Dermis microvascular lymphatic vessel endothelial cell (primary cell): ENCODE measurements around the gene STAG1. TPM values are rescaled to one million over a fixed set of nuclear protein-coding genes. Genes with fewer than 3 reads are reported as not detected.
"Not testable (repeated sequence)": the region's sequence is repeated elsewhere in the genome, so short reads cannot be mapped to it uniquely, and the experiment has no call there.

ENCODE experiments used
- DNase-seq, 2 donors: peaks; one replicate each; pipeline versions ENCODE4 v3.0.0 to v3.0.0-alpha.2; 2010; ENCODE audit warnings: low read depth in 2 of 2
- total RNA-seq: library from RNA; depleted of rRNA; stranded (reverse); fragments of >200 nt; gene quantifications from 2 replicates; pipeline ENCODE4 v1.2.1, GENCODE V29; 2014

STAG1 gene
- total RNA-seq, 1 donor from 2014 or later, result 22.3 TPM

DNA sequence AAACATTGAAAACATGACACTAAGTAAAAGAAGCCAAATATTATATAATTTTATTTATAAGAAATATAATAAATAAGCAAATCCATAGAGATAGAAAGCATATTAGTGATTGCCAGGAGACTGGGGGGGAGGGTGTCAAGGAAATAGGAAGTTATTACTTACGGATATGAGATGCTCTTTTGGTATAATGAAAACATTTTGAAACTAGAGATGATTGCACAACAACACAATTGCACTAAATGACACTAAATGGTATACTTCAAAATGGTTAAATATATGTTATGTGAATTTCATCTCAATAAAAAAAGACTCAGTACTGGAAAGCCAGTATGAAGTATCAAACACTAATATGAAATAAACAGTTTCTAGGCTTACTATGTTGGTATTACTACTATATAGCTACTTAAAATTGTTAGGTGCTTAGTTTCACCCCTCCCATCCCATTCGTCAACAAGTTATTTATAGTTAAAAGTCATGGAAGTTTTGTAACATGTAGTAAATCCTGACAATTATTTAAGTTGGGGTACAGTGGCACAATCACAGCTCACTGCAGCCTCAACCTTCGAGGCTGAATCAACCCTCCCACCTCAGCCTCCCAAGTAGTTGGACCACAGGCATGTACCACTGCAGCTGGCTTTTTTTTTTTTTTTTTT lies 43.7 kb downstream of the STAG1 start:
- DNase-seq, result no peak

DNA sequence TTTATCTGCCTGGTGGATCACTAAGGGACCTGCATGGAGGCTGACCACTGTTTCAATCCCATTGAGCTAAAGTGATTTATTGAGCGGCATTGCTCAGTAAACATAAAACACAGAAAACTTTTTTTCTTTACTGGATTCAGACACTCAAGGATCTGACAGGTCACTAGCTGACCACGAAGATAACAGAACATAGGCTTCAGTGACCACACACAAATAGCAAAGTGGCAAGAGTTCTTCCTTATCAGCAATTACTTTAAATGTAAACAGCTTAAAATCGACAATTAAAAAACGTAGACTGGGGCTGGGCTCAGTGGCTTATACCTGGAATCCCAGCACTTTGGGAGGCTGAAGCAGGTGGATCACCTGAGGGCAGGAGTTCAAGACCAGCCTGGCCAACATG lies 48.7 kb downstream of the STAG1 start:
- no peak for DNase-seq

DNA sequence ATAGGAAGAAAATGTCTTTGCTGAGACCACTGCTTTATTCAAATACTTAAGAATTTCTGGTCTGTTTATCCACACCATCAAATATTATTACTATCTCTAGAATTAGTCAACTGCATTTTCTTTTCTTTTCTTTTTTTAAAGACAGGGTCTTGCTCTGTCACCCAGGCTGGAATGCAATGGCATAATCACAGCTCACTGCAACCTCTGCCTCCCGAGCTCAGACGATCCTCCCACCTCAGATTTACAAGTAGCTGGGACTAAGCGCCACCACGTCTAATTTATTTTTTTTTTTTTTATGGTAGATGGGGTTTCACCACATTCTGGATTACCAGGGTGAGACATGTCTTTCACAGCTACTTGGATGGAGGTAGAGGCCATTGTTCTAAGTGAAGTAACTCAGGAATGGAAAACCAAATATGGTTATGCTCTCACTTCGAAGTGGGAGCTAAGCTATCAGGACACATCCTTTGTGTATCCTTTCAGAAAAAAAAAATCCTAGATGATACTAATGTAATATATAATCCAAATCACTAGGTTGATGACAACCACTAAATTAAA lies 52.8 kb downstream of the STAG1 start:
- DNase-seq, result no peak

- no peak for DNase-seq
Observed at GRCh38 chr3:136698361-136698760, 53.8 kb downstream of the STAG1 start.

DNA sequence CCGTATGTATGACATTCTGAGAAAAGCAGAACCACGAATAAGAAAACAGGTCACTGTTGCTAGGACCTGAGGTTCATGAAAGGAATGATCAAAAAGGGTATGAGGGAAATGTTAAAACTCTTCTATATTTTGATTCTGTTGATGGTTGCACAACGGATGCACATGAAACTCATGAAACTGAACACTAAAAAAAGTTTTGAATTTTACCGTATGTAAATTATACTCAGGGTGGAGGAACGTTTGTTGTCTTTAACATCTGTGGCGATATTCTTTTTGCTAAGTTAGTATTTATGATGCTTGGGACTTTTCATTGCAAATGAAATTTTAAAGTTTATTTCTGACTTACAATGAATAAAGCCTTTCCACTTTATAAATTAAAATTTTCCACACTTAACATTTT lies 55.4 kb downstream of the STAG1 start:
- DNase-seq, result no peak

GRCh38 chr3:136694321-136694720 lies 57.9 kb downstream of the STAG1 start:
- no peak for DNase-seq

DNA sequence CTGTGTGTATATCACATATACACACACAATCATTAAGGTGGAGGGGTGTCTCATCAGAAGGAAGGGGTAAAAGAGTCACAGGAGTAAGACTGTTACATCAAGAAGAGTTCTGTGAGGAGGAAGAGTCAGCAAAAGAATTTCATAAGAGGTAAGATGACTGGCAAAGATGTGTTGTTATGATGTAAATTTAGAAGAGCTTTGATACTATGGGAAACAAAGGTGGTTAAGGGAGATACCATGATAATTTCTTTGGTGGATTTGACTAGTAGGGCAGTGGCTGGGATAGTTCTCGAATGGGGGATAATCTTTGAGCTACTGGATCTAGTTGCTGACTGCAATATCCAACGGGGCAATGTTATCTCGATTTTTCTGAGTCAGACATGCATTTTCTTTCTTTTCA lies 61.6 kb downstream of the STAG1 start:
- DNase-seq, result no peak

DNA sequence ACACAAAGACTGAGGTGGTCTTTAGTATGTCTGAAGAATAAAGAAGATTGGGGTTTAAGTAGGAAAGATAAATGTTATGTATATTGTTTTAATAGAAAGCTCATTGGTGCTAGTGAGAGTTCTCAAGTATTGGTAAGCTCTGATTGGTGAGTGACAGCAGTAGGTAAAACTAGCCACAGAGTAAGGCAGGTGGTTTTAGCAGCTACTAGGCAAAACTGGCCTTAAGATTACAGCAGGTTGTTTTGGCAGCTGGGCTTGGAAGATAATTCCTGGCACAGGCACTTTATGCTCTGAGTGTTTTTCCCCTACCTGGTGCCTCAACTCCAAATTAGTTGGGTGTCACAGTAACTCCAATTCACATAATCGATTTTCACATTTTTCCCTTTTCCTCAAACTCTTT lies 66.3 kb downstream of the STAG1 start:
- no peak for DNase-seq

- DNase-seq, result no peak
Observed at GRCh38 chr3:136682740-136683312, 69.4 kb downstream of the STAG1 start.

GRCh38 chr3:136678981-136679380 lies 73.2 kb downstream of the STAG1 start:
- DNase-seq, result no peak

GRCh38 chr3:136676009-136676408 lies 76.2 kb downstream of the STAG1 start:
- no peak for DNase-seq

DNA sequence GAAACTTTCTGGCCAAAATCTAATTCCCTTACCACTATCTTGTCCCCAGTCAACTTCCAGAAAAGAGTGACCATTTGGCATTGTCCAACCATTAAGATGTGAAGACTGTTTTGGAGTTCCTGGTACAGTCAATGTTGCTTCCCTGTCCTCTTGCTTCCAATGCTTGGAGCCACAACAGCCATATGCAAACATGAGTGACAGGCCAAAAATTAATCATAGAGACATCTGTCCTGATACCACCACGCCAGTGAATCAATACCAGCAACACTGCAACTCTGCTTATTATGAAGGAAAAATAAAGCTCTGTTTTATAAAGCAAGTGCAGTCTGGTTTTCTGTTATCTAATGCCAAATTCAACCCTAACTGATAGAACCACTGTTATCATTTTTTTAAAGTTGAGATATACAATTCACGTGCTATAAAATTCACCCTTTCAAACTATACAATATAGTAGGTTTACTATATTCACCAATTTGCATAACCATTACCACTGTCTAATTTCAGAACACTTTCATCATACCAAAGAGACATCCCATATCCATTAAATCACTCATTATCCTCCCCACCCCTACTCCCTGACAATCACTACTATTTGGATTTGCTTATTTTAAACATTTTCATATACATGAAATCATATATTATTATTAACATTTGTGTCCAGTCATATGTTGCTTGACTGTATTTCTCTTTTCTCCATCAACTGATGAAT lies 76.9 kb downstream of the STAG1 start:
- DNase-seq, result no peak

DNA sequence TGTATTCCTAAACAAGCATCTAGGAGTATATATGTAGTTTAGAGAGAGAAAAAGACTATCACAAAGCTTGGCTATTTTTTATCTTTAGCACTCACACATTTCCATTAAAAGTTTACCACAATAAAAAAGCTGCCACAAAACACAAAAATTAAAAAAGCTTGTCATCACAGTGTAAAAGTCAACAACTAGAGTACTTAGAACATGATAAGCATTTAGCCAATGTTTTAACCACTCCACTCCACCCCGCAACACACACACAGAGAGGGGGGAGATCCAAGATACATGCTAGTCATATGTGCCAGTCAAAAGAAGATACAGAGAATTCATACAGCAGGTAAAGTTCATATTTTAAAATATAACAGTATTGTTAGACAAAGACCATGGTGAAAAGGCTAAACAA lies 79.7 kb downstream of the STAG1 start:
- DNase-seq, result no peak

DNA sequence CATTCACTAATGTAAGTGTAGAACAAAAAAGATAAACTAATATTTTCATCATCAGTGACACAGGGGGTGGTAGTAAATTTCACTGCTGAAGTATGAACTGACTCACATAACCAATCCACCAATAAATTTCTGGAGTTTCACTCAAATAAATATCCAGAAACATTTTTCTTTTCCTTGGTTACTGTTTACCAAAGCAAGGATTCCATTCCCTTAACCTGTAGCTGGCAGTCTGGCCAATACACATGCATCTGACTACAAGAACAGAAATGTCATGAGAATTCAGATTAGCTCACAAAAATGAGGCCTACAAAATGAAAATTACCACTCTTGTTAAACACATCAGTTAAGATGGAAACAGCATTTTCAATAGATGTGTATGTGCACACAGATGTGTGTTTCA lies 80.3 kb downstream of the STAG1 start:
- no peak for DNase-seq

- DNase-seq, result peak in 1 of 2 donors; percentile 2
Observed at GRCh38 chr3:136670166-136670565, 82.0 kb downstream of the STAG1 start.

GRCh38 chr3:136667081-136667480 lies 85.1 kb downstream of the STAG1 start:
- DNase-seq, result peak in 1 of 2 donors; percentile 45

DNA sequence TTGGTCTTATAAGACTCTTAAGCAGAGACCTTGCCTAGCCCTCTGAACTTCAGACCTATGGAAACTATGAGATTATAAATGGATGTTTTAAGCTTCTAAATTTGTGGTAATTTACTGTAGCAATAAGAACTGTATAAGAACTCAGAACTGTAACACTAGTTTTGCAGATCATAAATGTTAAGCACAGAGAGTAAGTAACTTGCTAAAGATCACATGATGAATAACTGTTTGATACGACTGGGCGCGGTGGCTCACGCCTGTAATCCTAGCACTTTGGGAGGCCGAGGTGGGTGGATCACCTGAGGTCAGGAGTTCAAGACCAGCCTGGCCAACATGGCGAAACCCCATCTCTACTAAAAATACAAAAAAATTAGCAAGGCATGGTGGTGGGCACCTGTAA lies 85.9 kb downstream of the STAG1 start:
- not testable (repeated sequence) for DNase-seq

GRCh38 chr3:136664771-136665170 lies 87.4 kb downstream of the STAG1 start:
- DNase-seq, result no peak

DNA sequence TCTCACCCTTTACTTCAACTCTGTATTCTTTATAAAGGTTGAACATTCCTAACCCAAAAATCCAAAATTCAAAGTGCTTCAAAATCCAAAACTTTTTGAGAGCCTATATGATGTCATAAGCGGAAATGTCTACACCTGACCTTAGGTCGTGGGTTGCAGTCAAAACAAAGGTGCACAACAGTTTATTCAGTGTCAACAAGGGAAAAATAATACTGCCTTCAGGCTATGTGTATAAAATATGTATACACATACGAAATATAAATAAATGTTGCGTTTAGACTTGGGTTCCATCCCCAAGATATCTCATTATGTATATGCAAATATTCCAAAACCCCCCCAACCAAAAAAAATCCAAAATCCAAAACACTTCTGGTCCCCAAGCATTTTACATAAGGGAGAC lies 90.9 kb downstream of the STAG1 start:
- DNase-seq, result no peak

- DNase-seq, result peak in 1 of 2 donors; percentile 13
Observed at GRCh38 chr3:136658946-136659682, 93.1 kb downstream of the STAG1 start.

DNA sequence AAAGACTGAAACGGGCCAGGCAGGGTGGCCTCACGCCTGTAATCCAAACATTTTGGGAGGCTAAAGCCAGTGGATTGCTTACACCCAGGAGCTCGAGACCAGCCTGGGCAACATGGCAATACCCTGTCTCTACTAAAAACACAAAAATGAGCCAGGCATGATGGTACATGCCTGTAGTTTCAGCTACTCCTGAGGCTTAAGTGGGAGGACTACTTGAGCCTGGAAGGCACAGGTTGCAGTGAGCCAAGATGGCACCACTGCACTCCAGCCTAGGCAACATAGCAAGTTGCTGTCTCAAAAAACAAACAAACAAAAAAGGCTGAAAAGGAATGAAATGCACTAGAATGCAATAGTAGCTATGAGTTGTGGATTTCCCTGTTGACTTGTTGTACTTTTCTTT lies 94.7 kb downstream of the STAG1 start:
- no peak for DNase-seq

- DNase-seq, result no peak
Observed at GRCh38 chr3:136653628-136654027, 98.5 kb downstream of the STAG1 start.
